ENCODE measurements around the gene ASB3.

Gene ASB3

GRCh38 chr2:53636596-53636995 is 150.2 kb downstream of the ASB3 start:
- FAIRE-seq (no peak), DNase-seq (ENCODE audit: insufficient read length, low spot score) (no peak)
- TF ChIP-seq, protein P1, sequence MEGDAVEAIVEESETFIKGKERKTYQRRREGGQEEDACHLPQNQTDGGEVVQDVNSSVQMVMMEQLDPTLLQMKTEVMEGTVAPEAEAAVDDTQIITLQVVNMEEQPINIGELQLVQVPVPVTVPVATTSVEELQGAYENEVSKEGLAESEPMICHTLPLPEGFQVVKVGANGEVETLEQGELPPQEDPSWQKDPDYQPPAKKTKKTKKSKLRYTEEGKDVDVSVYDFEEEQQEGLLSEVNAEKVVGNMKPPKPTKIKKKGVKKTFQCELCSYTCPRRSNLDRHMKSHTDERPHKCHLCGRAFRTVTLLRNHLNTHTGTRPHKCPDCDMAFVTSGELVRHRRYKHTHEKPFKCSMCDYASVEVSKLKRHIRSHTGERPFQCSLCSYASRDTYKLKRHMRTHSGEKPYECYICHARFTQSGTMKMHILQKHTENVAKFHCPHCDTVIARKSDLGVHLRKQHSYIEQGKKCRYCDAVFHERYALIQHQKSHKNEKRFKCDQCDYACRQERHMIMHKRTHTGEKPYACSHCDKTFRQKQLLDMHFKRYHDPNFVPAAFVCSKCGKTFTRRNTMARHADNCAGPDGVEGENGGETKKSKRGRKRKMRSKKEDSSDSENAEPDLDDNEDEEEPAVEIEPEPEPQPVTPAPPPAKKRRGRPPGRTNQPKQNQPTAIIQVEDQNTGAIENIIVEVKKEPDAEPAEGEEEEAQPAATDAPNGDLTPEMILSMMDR (IDR thresholded peaks at IDR 0.05; ENCODE audit: insufficient read depth, missing control alignments), result no peak

- TF ChIP-seq, protein P1 (IDR thresholded peaks at IDR 0.05; ENCODE audit: insufficient read depth, missing control alignments), result no peak
- FAIRE-seq, result no peak
- no peak for DNase-seq (ENCODE audit: insufficient read length, low spot score)
These were observed 150.6 kb downstream of the ASB3 start for GRCh38 chr2:53636109-53636508.

GRCh38 chr2:53635694-53636093 is 151.1 kb downstream of the ASB3 start:
- TF ChIP-seq, protein P1 (IDR thresholded peaks at IDR 0.05; ENCODE audit: insufficient read depth, missing control alignments), result no peak
- DNase-seq (ENCODE audit: insufficient read length, low spot score) (no peak), FAIRE-seq (no peak)

GRCh38 chr2:53633441-53633840 is 153.3 kb downstream of the ASB3 start:
- no peak for FAIRE-seq
- TF ChIP-seq, protein P1 (IDR thresholded peaks at IDR 0.05; ENCODE audit: insufficient read depth, missing control alignments), result no peak
- no peak for DNase-seq (ENCODE audit: insufficient read length, low spot score)

GRCh38 chr2:53632714-53633113 is 154.0 kb downstream of the ASB3 start:
- no peak for DNase-seq (ENCODE audit: insufficient read length, low spot score)
- TF ChIP-seq, protein P1 (IDR thresholded peaks at IDR 0.05; ENCODE audit: insufficient read depth, missing control alignments), result no peak

DNA sequence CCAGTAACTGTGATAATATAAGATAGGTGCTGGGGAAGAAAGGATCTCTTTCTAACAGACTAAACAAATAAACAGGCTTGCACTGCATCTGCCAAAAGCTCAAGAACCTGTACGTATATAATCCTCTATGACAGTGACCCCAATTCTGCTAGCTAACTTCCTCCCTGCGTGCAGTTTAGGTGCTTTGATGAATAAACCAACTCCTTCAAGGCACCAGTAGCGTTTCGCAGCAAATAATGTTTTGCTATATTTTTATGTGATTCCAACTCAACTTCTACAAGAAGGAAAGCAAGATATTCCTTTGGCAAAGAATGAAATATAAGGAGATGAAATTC is 154.7 kb downstream of the ASB3 start:
- DNase-seq (ENCODE audit: insufficient read length, low spot score) (no peak), FAIRE-seq (no peak)
- TF ChIP-seq, protein P1 (IDR thresholded peaks at IDR 0.05; ENCODE audit: insufficient read depth, missing control alignments), result no peak

More at GRCh38 chr2:53632714-53633113, 154.0 kb downstream of the ASB3 start:
- FAIRE-seq, result no peak

DNA sequence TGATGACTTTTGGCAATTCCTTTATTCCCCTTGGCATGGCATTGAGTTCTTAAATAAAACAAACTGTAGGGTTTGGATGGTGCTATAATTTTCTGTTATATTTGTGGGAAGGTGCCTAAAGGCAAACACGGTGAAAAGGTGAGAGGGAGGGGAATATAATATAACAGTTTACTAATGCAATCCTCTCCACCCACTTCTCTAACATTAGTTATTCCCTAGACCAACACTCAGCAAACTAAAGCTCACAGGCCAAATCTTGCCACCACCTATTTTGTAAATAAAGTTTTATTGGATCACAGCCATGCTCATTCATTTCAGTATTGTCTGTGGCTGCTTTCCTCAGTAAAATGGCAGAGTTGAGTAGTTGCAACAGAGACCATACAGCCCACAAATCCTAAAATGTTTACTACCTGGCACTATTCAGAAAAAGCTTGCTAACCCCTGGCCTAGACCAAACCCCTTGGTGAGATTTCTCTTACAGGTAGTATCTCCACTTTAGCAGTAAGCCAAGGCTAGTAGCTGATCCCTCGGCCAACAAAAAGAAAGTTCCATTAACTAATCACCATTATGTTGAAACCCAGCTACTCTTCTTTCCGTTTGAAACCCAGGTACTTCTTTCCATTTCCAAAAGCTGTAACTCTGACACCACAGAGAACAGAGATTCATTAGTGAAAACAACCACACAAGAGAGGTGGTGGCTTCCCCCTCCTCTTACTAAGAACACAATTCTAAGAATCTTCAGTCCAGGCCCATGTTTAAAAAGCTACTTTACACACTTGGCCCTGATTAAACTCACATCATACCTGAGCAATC is 155.2 kb downstream of the ASB3 start:
- FAIRE-seq (no peak), DNase-seq (ENCODE audit: insufficient read length, low spot score) (no peak)
- TF ChIP-seq, protein P1 (IDR thresholded peaks at IDR 0.05; ENCODE audit: insufficient read depth, missing control alignments), result no peak

All from D721Med (cell line).